Upper lobe of left lung (tissue), 6 donors: ENCODE measurements around the gene RIPK4. TPM values are rescaled to one million over a fixed set of nuclear protein-coding genes. Genes with fewer than 3 reads are reported as not detected.
A peak's percentile ranks its signal among the peaks of the same experiment; 100 is the strongest.

Source experiments
- ATAC-seq, 2 donors: fragments of 200-7000 bp; cut with Tn5 transposase; one replicate each; pipeline ENCODE4 v1.9.1; 2022; ENCODE audit warnings: mild to moderate bottlenecking in 2 of 2, moderate library complexity in 2 of 2; ENCODE audit not compliant: low FRiP score in 2 of 2
- DNase-seq, 2 donors: peaks; one replicate each; pipeline ENCODE4 v3.0.0-alpha.2; 2019 to 2020
- H3K27ac ChIP-seq, 4 donors: fragments of 200-600 bp; sonication (generic); one replicate each; pipeline ENCODE4 v1.5.1; 2016 to 2019
- H3K27me3 ChIP-seq, 4 donors: fragments of 200-600 bp; sonication (generic); one replicate each; pipeline ENCODE4 v1.5.1; 2017 to 2019
- H3K36me3 ChIP-seq, 4 donors: fragments of 200-600 bp; sonication (generic); one replicate each; pipeline ENCODE4 v1.5.1; 2016 to 2019
- H3K4me1 ChIP-seq, 4 donors: fragments of 200-600 bp; sonication (generic); one replicate each; pipeline ENCODE4 v1.5.1; 2018 to 2019
- H3K4me3 ChIP-seq, 4 donors: fragments of 200-600 bp; sonication (generic); one replicate each; pipeline ENCODE4 v1.5.1; 2017 to 2019; ENCODE audit warnings: mild to moderate bottlenecking in 2 of 4, moderate library complexity in 1 of 4
- H3K9me3 ChIP-seq, 4 donors: fragments of 200-600 bp; sonication (generic); one replicate each; pipeline ENCODE4 v1.5.1; 2018 to 2019
- CTCF ChIP-seq, 6 experiments: fragments of 450-650 bp in 4 of 6; fragments of 200-600 bp in 2 of 6; sonication (generic) in 2 of 6; IDR thresholded peaks; one replicate each; pipeline ENCODE4 v1.5.1; 2016 to 2019; ENCODE audit warnings: antibody characterized with exemption in 6 of 6
- EP300 ChIP-seq, 4 donors: sonication (generic); formaldehyde crosslinking; IDR thresholded peaks; one replicate each; pipeline ENCODE4 v1.5.1; 2017; ENCODE audit warnings: antibody characterized with exemption in 4 of 4, control low read depth in 2 of 4
- POLR2A ChIP-seq, 4 donors: fragments of 450-650 bp; IDR thresholded peaks; one replicate each; pipeline ENCODE4 v1.5.1; 2016 to 2017; ENCODE audit warnings: antibody characterized with exemption in 4 of 4, mild to moderate bottlenecking in 2 of 4
- POLR2AphosphoS5 ChIP-seq, 2 donors: sonication (generic); formaldehyde crosslinking; IDR thresholded peaks; one replicate each; pipeline ENCODE4 v1.5.1; 2017; ENCODE audit warnings: antibody characterized with exemption in 2 of 2
- WGBS, 2 donors: methylation state at CpG; one replicate each; pipeline ENCODE4 v1.1.5; 2017 to 2018; 5-methylcytosine and 5-hydroxymethylcytosine counted together
- total RNA-seq, 6 donors: library from RNA; depleted of rRNA in 4 of 6; stranded (reverse); fragments of >200 nt in 4 of 6; gene quantifications; one replicate each; pipeline versions ENCODE4 v1.1.0 to v1.2.1, GENCODE V29; 2016 to 2021
- donor health status: DM: no; HTN: no; CAD: no; lungs with moderate emphysema.
- donor health status: DM: no; HTN: yes; CAD: no; lungs with severe emphysema.

RIPK4 gene
- total RNA-seq, 6 donors from 2014 or later = 6.3 to 18.6 (median 14.9) TPM

DNA sequence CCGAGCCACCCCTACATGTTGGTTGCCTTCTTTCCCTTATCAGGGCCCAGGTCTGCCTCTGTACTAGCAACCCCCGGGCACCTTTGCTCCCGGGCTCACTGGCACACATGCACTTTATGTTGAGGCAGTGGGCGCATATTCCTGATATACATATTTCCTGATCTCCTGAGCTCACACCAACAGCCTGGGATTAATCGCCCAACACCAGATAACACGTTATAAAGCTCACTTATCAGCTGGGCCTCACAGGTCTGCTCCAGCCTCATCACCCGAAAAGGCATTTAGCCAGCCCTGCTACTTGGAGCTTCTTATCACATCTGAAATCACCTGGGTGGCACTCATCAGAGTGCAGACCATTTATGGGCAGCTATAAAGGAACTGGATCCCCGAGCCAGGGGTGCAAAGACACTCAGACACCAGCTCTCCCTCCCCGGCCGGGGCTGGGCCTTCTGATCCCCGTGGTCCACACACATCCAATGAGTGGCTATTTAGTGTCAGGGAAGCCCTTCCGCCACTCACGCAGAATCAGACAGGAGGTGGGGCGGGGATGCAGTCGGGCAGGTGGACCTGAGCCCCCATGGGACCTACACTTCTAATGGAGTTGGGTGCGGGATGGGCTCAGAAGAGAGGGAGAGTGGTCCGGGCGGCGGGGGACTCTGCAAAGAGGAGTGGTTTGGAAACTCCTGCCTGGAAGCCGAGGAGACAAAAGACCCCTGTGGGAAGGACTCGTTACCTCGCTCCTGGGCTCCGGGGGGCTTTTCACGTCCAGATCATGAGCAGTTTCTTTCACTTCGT, 21.6 kb downstream of the RIPK4 start:
- ATAC-seq (no peak), DNase-seq (peak in 1 of 2 donors; percentile 63)
- Histone ChIP-seq H3K27ac (no peak overlapping the region), H3K9me3 (no peaks in the 10 kb centered on the region), H3K27me3 (no peaks in the 10 kb centered on the region), H3K4me3 (no peak overlapping the region), H3K4me1 (no peaks in the 10 kb centered on the region), H3K36me3 (peaks cover 0 to 39% (median 22%) of the 10 kb centered on the region in 4 donors)
- 87 to 89% methylated on average over 21 to 25 of the region's 25 CpGs for WGBS, 2 donors
- no peak for TF ChIP-seq EP300 (IDR thresholded peaks at IDR 0.05)
- TF ChIP-seq POLR2AphosphoS5 (IDR thresholded peaks at IDR 0.05) = no peak
- no peak for TF ChIP-seq POLR2A (IDR thresholded peaks at IDR 0.05)
- no peak for TF ChIP-seq CTCF (IDR thresholded peaks at IDR 0.05)

GRCh38 chr21:41744028-41744930, 22.6 kb downstream of the RIPK4 start:
- H3K4me1 ChIP-seq = no peaks in the 10 kb centered on the region
- H3K4me3 ChIP-seq = no peak overlapping the region
- peak in 1 of 2 donors; percentile 60 for DNase-seq
- TF ChIP-seq POLR2A (IDR thresholded peaks at IDR 0.05) = no peak
- no peak for TF ChIP-seq POLR2AphosphoS5 (IDR thresholded peaks at IDR 0.05)
- no peak for TF ChIP-seq CTCF (IDR thresholded peaks at IDR 0.05)
- no peak for TF ChIP-seq EP300 (IDR thresholded peaks at IDR 0.05)
- no peak overlapping the region for H3K27ac ChIP-seq
- ATAC-seq = no peak
- 79 to 93% methylated on average over 27 to 42 of the region's 43 CpGs for WGBS, 2 donors
- no peaks in the 10 kb centered on the region for H3K27me3 ChIP-seq
- H3K36me3 ChIP-seq = peaks cover 0 to 45% (median 22%) of the 10 kb centered on the region in 4 donors
- H3K9me3 ChIP-seq = no peaks in the 10 kb centered on the region

DNA sequence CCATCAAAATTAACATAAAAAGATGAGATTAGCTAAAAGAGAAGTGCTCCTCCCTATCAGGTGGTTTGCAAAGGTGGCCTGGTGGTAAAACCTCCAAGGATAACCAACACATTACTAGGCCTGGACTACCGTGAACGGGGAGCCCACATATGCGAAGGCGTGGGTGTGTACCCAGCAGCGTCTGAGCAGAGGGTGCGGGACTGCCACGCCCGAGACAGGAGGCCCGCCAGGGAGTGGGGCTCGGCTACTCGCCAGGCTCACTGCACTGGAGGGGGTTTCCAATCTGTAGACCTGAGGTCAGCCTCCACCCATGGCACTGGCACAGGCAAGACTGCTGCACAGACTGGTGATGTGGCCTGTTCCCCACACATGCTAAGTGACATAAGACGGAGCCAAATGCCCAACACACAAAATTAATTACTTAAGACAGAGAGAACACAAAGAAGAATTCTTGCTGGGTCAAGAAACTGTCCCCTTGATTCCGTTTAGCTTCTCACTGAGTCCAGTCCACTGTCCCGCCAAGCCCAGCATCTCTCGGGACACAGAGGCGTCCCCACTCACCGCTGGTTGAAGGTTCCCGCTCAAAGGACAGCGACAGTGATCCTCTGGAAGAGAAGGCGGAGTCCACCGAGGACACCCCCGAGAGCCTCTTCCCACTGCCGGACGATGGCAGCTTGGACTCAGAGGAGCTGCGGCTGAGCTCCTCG, 23.4 kb downstream of the RIPK4 start:
- Histone ChIP-seq H3K9me3 (no peaks in the 10 kb centered on the region), H3K27me3 (no peaks in the 10 kb centered on the region), H3K36me3 (peaks cover 0 to 45% (median 22%) of the 10 kb centered on the region in 4 donors), H3K4me3 (no peak overlapping the region), H3K27ac (no peak overlapping the region), H3K4me1 (no peaks in the 10 kb centered on the region)
- peak in 1 of 2 donors; percentile 59 for DNase-seq
- TF ChIP-seq CTCF (IDR thresholded peaks at IDR 0.05) = no peak
- no peak for TF ChIP-seq POLR2AphosphoS5 (IDR thresholded peaks at IDR 0.05)
- no peak for TF ChIP-seq POLR2A (IDR thresholded peaks at IDR 0.05)
- TF ChIP-seq EP300 (IDR thresholded peaks at IDR 0.05) = no peak
- no peak for ATAC-seq
- WGBS, 2 donors = 87 to 88% methylated on average over 23 to 26 of the region's 26 CpGs

DNA sequence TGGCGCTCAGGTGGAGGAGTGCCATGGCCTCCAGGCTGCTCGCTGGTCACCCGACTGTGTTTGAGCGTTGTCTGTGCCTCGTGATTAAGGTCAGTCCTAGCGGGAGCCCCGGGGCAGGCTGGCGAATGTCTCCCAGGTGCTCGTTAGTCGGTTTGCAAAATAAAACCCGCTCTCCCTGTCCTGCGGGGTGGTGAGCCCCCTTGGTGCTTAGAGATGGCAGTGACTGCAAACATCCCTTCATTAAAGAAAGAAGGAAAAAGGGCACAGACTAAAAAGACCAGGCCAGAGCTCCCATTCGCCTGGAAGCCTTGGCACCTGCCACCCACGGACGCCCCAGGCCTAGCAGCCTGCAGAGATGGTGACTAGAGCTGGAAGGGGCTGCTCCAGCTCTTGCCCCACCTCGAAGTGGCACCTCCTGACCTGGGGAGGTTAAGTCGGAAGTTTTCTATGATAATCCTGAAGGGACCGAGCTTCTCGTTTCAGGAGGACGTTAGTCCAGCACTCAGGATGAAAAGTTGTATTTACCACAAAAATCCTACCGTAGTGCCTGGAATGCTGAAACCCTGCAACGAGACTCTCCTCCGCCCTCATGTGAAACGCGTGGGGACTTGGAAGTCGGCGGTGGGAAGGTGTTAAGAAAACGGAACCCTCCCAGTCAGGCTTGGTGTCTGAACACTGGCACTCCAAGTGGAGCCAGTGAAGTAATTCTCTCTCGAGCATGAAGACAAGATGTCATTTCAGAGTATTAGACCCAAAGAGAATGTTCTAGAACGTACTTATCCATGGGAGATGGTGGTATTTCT, 24.6 kb downstream of the RIPK4 start:
- Histone ChIP-seq H3K27me3 (no peaks in the 10 kb centered on the region), H3K4me3 (no peak overlapping the region), H3K27ac (no peak overlapping the region), H3K36me3 (peaks cover 0 to 45% (median 22%) of the 10 kb centered on the region in 4 donors), H3K9me3 (peaks cover 0 to 4% (median 0%) of the 10 kb centered on the region in 4 donors), H3K4me1 (no peaks in the 10 kb centered on the region)
- TF ChIP-seq POLR2AphosphoS5 (IDR thresholded peaks at IDR 0.05) (no peak), EP300 (IDR thresholded peaks at IDR 0.05) (no peak), CTCF (IDR thresholded peaks at IDR 0.05) (no peak), POLR2A (IDR thresholded peaks at IDR 0.05) (no peak)
- ATAC-seq (no peak), DNase-seq (peak in 1 of 2 donors; percentile 51)
- 84 to 90% methylated on average over 30 of the region's 30 CpGs for WGBS, 2 donors
